Fibroblast of peridontal ligament (primary cell): ENCODE measurements around the gene PCSK5.

Experiments
- DNase-seq: peaks from one replicate; pipeline ENCODE4 v3.0.0-alpha.2; 2010; ENCODE audit errors: extremely low read depth

PCSK5 gene

DNA sequence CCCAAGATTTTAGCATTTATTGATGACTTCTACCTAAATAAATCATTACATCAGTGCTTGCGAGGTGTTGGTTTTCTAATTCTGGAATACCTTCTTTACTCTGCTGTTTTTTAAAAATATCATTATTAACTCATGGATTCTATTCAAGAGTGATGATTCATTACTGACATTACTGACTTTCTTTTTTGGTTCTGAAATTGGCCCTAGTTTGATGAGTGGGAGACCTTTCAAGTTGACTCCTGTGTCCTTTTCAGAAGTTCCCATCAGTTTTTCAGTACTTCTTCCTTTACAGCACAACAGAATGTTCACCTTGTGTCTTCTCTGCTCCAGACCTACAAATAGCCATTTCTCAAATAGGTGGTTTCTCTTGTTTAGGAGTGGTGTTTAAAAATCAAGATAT is 114.1 kb downstream of the PCSK5 start:
- no peak for DNase-seq

DNA sequence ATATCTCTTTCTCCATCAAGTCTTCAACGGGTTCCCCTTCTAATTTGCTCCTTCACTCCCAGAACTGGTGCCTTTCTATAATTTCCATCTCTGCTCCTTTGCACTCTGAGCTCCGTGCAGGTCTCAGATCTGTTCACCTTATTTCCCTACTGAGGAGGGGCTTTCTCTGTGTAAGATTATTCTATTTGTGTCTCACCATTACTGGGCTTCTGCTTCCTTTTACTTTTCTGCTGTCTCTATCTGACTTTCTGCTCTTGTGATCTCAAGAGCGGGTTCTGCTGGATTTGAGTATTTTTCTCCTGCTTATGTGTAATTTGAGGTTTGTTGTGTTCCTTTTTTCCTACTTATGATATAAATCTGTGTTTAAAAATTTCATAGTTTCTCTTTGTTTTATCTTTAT is 117.5 kb downstream of the PCSK5 start:
- no peak for DNase-seq

DNA sequence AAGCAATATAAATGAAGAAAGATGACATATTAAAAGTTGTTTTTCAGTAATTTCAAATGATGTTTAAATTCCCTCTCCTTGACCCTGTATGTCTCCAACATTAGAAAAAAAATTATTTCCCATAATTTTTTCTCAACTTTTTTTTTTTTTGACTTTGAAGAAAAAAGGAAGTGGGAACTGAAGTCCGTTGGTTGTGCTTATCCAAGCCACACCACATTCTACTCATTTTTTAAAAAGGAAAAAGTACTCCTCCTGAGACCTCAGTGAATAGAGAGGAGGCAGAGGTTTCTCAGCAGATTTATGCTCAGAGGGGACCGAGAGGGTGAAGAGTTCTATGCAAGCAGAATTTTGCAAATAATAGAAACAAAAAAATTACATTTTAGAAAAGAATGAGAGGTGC is 123.3 kb downstream of the PCSK5 start:
- no peak for DNase-seq

DNA sequence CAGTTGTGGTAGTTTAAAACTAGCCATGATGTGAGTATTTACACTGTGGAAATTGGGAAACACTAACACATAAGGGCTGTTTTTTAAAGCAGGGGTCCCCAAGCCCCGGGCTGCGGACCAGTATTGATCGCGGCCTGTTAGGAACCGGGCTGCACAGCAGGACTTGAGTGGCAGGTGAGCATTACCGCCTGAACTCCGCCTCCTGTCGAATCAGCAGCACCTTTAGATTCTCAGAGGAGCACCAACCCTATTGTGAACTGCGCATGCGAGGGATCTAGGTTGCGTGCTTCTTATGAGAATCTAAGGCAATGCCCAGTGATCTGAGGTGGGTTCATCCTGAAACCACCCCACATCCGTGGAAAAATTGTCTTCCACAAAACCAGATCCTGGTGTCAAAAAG is 127.8 kb downstream of the PCSK5 start:
- no peak for DNase-seq

DNA sequence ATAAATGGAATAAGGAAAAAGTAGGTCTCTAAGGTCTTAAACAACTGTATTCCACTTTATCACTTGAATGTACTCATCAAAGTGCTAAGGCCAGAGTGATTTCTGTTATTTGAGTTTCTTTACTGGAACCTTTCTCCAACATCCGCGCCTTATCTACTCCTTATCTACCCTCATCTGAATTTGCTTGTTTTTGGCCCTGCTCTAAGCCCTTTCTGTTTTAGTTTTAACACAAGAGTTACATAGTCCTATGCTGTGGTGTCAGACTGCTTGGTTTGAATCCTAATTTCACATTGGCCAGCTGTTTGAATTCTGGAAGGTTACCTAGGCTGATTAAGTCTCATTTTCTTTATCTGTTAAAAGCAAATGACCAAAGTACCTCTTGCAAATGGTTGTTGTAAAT is 128.3 kb downstream of the PCSK5 start:
- DNase-seq: no peak

DNA sequence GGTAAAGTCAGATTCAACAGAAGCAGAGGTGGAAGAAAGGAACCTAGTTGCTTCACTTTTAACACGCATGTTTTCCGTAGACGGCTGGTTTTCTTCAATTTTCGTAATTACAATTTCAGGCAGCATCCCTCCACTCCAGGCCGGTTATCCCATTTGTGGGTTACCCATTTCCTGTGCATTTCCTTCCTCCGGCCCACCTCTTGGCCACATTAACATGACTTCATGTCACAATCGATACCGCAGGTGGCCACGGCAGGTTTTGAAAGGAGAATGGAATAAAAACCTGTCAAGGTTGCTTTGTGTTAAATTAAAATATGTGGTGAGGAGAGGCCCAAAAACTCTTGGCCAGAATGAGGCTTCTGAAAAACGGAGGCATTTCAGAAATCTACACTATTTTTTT is 130.2 kb downstream of the PCSK5 start:
- no peak for DNase-seq

DNA sequence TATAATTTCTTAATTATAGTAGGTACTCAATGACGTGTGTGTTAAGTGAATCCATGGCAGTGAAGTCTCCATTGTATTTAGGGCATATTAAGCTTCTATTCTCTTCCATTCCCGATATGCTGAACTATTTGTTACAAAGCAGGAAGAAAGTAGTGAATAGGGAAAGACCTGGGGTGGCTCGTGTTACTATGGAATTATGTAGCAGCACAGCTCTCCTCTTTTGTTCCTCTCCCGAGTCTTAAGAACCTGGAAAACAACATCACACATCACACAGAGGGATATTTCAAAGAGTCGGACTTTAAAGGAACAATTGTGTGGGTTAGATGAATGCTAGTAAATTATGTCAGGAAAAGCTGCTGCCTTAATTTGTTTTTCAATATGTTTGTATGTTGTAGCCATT is 131.8 kb downstream of the PCSK5 start:
- no peak for DNase-seq

DNA sequence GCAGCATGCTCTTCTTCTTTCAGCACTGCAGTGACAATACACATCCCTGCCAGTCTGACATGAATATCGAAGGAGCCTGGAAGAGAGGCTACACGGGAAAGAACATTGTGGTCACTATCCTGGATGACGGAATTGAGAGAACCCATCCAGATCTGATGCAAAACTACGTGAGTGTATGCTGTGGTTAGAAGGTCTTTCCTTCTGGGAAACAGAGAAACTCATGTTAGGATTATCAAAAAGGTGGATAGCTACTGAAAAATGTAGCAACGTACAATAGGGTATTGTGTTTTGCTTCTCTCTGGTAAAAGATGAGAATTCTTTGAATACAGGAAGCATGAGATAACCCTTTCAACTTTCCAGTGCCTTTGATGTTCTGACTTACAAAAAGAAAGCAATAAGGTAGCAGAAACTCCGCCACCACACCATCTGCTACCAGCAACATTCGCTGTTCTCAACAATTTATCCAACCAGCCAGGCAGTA is 133.3 kb downstream of the PCSK5 start:
- DNase-seq: no peak

DNA sequence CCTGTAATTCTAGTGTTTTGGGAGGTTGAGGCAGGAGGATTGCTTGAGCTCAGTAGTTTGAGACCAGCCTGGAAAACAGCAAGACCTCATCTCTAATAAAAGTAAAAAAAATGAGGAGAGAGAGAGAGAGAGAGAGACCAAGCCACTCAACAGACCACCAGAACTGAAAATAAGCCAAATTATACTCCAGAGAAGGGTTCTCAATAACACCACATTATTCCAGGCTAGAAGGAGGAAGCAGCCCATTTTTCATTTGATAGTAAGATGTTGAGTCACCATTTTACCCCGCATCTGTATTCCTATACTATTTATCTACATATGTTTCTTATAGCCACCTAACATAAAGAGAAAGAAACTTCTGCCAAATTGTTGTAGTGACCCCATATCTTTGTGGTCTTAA is 134.8 kb downstream of the PCSK5 start:
- no peak for DNase-seq

DNA sequence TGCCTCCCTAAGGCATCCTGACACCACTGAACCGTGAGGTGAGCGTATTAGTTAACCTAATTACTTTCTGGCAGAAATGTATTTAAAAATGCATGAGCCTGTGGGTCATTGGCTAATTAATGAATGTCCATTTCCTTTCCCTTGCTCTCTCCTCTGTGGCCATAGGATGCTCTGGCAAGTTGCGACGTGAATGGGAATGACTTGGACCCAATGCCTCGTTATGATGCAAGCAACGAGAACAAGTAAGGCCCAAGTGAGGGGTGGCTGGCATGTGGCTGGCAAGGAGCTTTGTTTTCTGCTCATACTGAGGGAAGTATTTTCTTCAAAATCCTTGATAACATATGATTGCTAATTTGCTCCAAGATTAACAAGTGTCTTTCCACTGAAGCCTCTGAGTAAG is 136.3 kb downstream of the PCSK5 start:
- no peak for DNase-seq

DNA sequence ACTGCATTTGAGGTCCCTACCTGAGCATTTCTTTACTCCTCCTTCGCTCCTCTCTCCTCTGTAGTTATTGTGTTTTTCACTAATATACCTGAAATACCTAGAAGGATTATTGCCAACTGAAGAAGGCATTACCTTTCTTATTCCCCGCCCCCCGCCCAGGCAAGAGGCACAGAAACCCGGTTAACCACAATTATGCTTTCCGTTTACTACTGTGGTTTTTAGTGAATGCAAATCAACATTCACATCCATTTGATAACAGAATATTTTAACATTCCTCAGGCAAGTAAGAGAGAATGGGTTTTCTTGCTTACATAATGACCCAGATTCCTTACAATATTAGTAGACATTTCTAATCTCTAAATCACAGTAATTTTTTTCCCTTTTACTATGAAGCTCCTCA is 136.9 kb downstream of the PCSK5 start:
- DNase-seq: no peak

DNA sequence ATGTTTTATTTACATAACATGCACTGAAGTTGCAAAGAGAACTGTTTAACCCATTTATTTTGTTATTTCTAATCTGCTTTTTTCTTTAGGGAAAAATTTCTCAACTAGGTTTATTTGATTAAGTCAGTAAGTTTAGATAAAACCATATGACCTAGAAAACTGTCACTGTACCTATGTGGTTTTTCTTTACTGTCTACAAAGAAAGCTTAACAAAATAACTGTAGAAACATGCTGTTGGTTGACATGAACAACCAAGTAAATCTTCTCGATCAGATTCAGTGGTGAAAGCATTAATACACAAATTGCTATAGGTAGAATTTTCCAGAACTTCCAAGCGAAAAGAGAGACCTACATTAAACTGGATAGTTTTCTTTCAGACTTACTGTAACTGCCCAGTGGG is 137.4 kb downstream of the PCSK5 start:
- DNase-seq: no peak

DNA sequence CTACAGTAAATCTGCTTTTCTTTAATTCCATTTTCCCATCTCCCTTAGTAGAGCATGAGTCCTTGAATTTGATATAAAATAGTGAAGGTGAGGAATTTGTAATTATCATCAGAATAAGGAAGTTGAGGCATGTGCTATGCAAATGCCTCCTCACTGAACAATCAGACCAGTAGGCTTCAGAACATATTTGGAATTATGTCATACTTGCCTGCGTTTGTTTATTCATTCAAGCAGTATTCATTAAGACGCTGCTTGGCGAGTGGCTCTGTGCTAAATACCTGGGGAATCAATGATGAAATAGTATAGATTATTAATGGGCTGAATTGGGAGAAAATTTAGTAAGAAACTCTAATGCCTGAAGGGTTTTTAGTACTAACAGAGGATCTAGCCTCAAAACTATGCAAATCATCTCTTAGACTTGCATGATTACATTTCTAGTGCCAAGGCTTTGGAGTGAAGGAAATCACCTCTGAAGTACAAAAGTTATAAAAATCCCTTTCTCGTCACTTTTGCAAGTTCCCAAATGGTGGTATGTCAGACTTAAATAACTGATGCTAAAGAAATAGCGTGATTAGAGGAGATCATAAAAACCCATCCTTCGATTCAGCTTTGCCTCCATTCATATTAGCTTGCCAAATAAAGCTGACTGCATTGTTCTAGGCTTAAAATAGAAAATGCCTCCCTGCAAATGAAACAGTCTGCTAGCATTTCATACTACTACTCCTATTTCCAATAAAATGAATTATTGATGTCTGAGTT is 141.7 kb downstream of the PCSK5 start:
- DNase-seq: peak; percentile 8

DNA sequence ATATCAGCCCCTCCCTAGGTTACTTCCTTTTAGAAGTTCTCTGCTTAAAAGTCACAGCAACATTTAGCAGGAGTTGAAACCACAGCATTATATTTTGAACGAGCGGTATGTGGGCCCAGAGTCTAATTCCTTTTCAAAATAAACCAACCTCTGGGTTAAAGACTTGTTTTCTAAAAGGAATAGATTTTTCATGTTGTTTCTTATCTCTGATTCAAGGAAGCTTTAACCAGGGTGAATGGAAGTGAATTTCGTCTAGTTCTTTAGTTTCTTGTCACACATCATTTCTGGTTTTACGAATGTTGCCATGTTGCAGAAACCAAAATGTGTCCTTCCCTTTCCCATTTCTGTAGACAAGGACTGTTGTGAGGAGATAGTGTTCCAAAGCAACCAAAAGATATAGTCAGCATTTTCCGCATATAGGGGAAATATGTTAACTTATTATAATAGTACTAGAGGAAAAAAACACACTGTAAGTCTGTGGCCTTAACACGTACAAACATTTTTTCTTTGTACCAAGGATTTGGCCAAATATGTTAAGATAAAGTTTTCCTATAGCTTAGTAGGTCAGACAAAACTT is 142.4 kb downstream of the PCSK5 start:
- DNase-seq: no peak

DNA sequence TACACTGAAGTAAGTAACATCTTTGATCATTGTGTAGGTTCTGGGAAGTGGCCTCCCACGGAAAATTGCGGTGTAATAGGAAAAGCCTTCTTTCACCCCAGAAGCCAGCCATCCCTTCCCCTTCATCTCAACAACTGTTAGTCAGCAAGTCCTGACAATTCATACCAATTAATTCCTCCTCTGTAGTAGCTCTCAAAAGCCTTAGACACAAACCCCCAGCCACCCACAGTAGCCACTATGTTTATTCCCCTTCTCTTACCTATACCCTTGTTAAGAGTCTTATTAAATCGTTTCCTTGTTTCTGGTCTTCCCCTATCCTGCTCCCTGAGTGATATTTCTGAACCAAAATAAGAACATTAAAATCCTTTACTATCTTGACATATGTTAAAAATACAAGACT is 143.6 kb downstream of the PCSK5 start:
- no peak for DNase-seq

DNA sequence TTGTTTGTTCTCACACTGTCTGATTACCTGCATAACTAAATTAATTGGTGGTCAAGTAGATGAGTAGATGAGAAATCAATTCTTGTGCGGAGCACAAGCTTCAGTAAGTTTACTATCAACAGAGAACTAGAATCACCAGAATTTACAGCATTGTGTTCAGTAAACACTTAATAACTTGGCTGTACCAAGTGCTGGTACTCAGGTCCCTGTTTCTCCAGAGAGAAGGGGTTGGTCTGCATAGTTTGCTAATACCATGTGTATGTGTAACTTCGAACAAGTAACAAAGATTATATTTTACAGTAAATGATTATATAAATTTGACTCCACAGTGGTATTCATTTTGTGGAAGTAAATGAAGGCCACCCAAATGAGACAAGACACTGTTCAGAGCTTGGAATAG is 146.3 kb downstream of the PCSK5 start:
- no peak for DNase-seq

DNA sequence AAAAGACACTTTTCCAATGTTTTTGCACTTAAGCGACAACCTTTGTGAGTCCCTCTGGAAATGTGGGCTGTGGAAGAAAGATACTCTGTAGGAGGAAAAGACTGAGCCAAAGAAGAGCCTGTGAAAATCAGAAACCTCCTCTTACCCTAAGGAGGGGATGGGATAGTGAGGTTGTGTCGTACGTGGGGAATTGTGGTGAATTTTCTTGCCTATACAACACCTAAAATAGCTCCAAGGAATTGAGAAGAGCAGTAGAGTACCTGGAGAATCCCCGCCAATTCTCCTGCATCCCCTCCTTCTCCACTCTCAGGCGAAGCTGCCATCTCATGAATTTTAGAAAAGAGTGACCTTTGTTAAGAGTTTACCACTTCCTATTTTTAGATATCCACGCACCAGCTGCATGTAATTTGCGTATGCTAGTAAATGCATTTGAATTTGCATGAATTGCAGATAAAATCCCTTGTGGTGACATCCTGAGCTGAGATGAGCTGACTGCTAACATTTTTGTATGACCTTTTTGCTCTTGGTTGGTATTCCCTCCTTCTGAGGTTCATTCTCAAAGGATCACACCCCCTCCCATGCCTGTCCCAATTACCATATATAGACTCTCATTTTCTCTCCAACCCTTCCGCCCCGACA is 147.2 kb downstream of the PCSK5 start:
- DNase-seq: no peak

DNA sequence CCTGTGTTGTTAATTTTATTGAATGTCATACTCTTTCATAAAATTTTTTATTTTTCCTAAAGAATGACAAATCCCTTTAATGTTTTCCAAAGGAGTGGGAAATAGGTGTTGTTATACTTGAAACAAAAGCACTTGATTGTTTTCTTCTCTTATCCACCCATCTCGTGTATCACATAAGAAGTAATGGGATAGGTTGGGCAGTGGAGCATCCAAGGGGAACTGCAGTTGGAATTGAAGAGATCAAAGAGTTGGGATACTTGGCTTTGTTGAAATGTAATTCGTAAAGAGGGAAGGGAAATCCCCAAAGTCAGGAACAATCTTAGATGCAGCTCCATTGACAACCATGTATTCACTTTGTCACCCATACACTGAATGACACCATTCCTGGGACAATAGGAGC is 148.0 kb downstream of the PCSK5 start:
- DNase-seq: no peak

DNA sequence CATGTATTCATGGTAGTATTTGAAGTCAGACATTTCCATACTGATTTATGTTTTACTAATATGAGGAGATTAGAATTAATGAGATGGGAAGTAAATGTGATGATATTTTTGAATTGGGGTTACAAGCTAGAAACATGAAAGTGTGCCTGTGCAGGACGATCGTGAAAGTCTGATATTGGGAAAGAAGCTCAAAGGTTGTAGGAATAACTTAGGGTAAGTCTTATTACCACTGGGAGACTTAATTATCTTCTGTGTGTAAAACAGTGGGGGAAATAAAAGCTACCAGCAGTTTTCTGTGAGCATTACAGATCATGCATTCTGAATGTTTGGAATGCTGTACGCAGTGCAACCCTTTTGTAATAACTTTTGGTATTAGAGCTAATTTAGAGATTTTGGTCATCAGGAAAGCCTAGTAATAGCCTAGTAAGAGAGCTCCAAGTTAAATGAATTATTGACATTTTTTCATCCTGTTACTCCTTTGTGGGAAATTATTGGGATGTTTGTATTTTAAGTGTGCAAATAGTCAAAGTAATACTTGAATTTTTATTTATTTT is 153.9 kb downstream of the PCSK5 start:
- DNase-seq: no peak

DNA sequence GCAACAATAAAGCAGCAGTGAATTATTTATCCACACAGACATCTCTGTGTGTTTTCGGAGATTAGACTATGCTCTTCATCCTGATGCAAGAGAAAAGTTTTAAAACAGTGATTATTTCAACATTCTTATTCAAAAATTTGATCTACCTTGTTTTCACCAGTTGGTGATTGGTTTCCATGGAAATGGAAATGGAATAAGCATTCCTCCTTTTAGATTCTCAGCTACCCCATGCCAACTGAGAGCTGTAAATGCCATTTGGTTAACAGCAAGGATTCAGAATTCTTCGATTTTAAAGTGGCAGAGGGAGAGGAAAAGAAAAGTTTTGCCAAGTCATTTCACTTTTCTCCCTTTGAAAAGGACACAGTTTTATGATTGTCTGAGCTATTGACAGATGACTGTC is 154.7 kb downstream of the PCSK5 start:
- DNase-seq: no peak

DNA sequence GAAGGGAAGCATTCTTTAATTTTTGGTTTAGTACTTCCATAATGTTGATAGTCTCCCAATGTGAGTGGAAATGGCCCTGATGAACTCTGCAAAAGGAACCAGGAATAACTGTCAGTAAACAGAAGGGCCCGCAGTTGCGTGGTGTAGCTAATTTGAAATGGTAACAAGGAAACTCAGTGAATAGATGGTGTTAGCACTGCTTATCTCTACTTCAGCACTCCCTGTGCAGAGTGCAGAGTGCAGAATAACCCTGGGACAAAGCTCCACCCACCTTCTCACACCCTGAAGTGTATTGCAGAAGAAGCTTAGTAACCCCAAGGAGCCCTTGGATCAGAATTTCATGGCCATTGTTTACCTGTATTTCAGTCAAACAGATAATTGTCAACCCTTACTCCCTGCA is 158.9 kb downstream of the PCSK5 start:
- no peak for DNase-seq

DNA sequence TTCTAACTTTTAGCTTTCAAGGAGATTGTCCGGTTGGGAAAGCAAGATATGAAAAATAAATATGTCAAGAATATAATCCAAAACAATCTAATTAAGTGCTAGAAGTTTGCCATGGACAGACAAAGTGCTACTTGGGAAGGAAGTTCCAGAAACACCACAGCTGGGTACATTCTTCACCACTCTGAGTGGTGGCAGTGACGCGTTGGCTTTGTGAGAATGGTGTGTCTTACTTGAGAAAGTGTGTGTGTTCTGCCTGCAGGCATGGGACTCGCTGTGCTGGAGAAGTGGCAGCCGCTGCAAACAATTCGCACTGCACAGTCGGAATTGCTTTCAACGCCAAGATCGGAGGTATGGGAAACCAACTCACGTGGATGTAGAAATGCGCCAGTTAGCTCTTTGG is 177.2 kb downstream of the PCSK5 start:
- DNase-seq: no peak

DNA sequence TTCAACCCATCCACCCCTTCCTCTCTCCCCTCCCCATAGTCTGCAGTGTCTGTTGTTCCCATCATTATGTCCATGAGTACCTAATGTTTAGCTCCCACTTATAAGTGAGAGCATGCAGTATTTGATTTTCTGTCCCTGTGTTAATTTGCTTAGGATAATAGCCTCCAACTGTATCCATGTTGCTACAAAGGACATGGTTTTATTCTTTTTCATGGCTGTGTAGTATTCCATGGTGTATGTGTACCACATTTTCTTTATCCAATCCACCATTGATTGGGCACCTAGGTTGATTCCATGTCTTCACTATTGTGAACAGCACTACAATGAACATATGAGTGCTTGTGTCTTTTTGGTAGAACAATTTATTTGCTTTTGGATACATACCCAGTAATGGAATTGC is 187.1 kb downstream of the PCSK5 start:
- no peak for DNase-seq
